ENCODE data around the gene TMEM72. TPM values are rescaled to one million over a fixed set of nuclear protein-coding genes. Genes with fewer than 3 reads are reported as not detected.

Gene TMEM72
- total and polyA plus RNA-seq, 2 of the 13 experiments (the other 11 are each of a cell fraction or from before 2014, with no cell fraction given): 0.04 TPM; not detected in 1

DNA sequence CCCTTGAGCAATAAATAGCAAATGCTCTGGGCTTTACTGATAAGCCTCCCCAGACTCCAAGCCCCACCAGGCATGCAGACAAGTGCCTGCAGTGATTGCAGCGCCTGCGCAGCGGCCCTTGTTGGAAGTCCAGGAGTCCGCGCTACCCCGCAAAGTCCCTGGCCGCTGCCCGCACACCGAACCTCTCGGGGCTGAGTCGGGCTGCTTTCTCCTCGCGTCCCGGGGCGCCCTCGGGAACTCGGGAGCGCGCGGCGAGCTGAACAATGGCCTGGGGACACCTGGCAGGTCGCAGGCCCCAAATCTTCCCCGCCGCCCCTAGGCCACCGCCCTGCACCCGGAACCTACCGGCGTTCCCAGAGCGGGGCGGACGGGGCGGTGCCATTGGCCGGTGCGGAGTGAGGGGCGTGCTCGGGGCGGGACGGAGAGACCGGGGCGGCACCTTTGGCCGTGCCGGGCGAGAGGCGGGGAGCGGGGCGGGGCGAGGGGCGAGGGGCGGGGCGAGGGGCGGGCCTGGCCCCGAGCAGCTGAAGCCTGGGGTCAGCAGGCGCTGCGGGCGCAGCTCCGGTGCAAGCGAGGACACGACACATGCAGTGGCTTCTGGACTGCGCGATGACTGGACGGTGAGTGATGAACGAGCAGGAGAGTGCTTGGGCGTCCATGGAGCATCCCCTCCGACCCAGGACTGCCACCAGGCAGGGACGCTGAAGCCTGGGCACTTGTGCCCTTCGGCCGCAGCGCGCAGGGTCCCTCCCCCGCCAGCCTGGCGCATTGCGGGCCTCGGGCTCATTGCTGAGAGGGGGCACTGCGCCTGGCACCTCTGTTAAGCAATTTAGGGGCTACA, 48.3 kb downstream of the TMEM72 start, which contains the start of gene RASSF4 (continued):
- TF ChIP-seq HMG20A (CRISPR knock-in tag; IDR thresholded peaks at IDR 0.05; ENCODE audit: borderline replicate concordance) (no peak), ZNF263 (CRISPR knock-in tag; IDR thresholded peaks at IDR 0.05) (0 out of 2 replicates have a peak, but pooled peaks have one; percentile 6), SPEN (CRISPR knock-in tag; IDR thresholded peaks at IDR 0.05; ENCODE audit: low read depth) (peak; percentile 86), ZZZ3 (CRISPR knock-in tag; IDR thresholded peaks at IDR 0.05; ENCODE audit: borderline replicate concordance) (no peak), HIC2 (CRISPR knock-in tag; IDR thresholded peaks at IDR 0.05; ENCODE audit: low read depth) (peak; percentile 79), ZNF124 (CRISPR knock-in tag; IDR thresholded peaks at IDR 0.05) (peak; percentile 26; the same call in 1 of the 2 replicates), KMT2B (CRISPR knock-in tag; IDR thresholded peaks at IDR 0.05) (peak; percentile 55; the same call in 1 of the 2 replicates), ZNF792 (CRISPR knock-in tag; IDR thresholded peaks at IDR 0.05) (no peak), MAF1 (CRISPR knock-in tag; IDR thresholded peaks at IDR 0.05; ENCODE audit: borderline replicate concordance) (no peak; the same call in 1 of the 2 replicates), POLR2G (IDR thresholded peaks at IDR 0.05; ENCODE audit: low read depth, low read length) (peak; percentile 89), ZNF775 (CRISPR knock-in tag; IDR thresholded peaks at IDR 0.05; ENCODE audit: borderline replicate concordance) (no peak), SUZ12 (IDR thresholded peaks at IDR 0.05; ENCODE audit: low read depth, low read length) (no peak), ZIK1 (CRISPR knock-in tag; IDR thresholded peaks at IDR 0.05; ENCODE audit: borderline replicate concordance, low read depth) (peak; percentile 53; the same call in 1 of the 2 replicates), HDAC1 (CRISPR knock-in tag; IDR thresholded peaks at IDR 0.05) (peak; percentile 92), BCLAF1 (IDR thresholded peaks at IDR 0.05) (no peak), ZBTB33 (CRISPR knock-in tag; IDR thresholded peaks at IDR 0.05) (no peak)
- TF ChIP-seq, protein P1, sequence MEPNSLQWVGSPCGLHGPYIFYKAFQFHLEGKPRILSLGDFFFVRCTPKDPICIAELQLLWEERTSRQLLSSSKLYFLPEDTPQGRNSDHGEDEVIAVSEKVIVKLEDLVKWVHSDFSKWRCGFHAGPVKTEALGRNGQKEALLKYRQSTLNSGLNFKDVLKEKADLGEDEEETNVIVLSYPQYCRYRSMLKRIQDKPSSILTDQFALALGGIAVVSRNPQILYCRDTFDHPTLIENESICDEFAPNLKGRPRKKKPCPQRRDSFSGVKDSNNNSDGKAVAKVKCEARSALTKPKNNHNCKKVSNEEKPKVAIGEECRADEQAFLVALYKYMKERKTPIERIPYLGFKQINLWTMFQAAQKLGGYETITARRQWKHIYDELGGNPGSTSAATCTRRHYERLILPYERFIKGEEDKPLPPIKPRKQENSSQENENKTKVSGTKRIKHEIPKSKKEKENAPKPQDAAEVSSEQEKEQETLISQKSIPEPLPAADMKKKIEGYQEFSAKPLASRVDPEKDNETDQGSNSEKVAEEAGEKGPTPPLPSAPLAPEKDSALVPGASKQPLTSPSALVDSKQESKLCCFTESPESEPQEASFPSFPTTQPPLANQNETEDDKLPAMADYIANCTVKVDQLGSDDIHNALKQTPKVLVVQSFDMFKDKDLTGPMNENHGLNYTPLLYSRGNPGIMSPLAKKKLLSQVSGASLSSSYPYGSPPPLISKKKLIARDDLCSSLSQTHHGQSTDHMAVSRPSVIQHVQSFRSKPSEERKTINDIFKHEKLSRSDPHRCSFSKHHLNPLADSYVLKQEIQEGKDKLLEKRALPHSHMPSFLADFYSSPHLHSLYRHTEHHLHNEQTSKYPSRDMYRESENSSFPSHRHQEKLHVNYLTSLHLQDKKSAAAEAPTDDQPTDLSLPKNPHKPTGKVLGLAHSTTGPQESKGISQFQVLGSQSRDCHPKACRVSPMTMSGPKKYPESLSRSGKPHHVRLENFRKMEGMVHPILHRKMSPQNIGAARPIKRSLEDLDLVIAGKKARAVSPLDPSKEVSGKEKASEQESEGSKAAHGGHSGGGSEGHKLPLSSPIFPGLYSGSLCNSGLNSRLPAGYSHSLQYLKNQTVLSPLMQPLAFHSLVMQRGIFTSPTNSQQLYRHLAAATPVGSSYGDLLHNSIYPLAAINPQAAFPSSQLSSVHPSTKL (CRISPR knock-in tag; IDR thresholded peaks at IDR 0.05): peak; percentile 64
